Tibial artery (tissue), 4 donors: ENCODE measurements around the gene C11orf68.
A peak's percentile ranks its signal among the peaks of the same experiment; 100 is the strongest.

Experiments
- DNase-seq, 2 donors: peaks; one replicate each; pipeline ENCODE4 v3.0.0-alpha.2; 2019
- H3K27ac ChIP-seq, 2 donors: fragments of 200-600 bp; sonication (generic) in 1 of 2; 1 replicate in 1 of 2; 2 replicates in 1 of 2; pipeline ENCODE4 v1.5.1; 2018 to 2019; ENCODE audit warnings: mild to moderate bottlenecking in 1 of 2
- H3K27me3 ChIP-seq, 2 donors: fragments of 200-600 bp; sonication (generic) in 1 of 2; one replicate each; pipeline versions ENCODE4 v1.5.1 to v1.6.0; 2016 to 2019
- H3K36me3 ChIP-seq, 3 donors: fragments of 200-600 bp; sonication (generic) in 2 of 3; one replicate each; pipeline ENCODE4 v1.5.1; 2016 to 2019; ENCODE audit warnings: mild to moderate bottlenecking in 2 of 3
- H3K4me1 ChIP-seq, 4 donors: fragments of 200-600 bp; sonication (generic) in 2 of 4; 1 replicate in 3 of 4; 2 replicates in 1 of 4; pipeline ENCODE4 v1.5.1; 2016 to 2019
- H3K4me3 ChIP-seq, 2 donors: fragments of 200-600 bp; sonication (generic) in 1 of 2; 1 replicate in 1 of 2; 2 replicates in 1 of 2; pipeline ENCODE4 v1.5.1; 2018 to 2019; ENCODE audit warnings: mild to moderate bottlenecking in 2 of 2
- H3K9me3 ChIP-seq, 3 donors: fragments of 200-600 bp; sonication (generic) in 1 of 3; one replicate each; pipeline ENCODE4 v1.5.1; 2016 to 2019
- intact Hi-C: fragments of 100-400 bp; cut with DNase I; formaldehyde crosslinking; loops from one replicate; pipeline ENCODE4 v1.15.0; 2023; ENCODE audit warnings: low total_unique reads
- TF ChIP-seq, protein P1 (sequence below), 2 experiments: fragments of 200-600 bp in 1 of 2; fragments of 450-650 bp in 1 of 2; IDR thresholded peaks; one replicate each; pipeline ENCODE4 v1.5.1; 2017 to 2019; ENCODE audit warnings: antibody characterized with exemption in 2 of 2, mild to moderate bottlenecking in 1 of 2, moderate library complexity in 1 of 2

C11orf68 gene

DNA sequence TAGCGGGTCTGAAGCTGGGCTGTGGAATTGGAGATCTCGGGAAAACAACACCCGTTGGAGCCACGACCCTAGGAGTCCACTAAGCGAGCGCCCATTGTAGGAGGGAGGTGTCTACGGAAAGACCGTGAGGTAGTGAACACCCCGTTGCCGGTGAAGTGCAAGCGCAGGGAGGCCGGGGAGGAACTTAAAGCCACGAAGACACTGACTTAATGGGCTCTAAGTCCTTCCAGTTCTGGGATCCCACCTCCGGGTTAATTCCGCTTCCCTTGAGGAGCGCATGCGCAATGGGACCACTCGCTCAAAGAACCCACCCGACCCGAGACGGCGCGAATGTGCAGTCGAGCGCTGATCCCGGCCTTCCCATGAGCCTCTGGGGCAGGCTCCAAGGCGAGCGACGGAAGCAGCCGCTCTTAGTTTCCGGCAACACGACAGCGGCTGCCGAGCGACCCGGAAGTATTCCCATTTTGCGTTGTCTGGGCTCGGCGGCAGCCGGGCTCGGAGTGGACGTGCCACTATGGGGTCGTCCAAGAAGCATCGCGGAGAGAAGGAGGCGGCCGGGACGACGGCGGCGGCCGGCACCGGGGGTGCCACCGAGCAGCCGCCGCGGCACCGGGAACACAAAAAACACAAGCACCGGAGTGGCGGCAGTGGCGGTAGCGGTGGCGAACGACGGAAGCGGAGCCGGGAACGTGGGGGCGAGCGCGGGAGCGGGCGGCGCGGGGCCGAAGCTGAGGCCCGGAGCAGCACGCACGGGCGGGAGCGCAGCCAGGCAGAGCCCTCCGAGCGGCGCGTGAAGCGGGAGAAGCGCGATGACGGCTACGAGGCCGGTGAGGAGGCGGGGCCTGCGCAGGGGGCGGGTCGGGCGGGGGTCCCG, 42.6 kb upstream of the C11orf68 start, which contains the start of gene SART1:
SART1 (plus strand) TSS at position 468 of the 874 bp plus-strand sequence; CDS start at position 515, 47 bp downstream.
- H3K9me3 ChIP-seq = no peaks in the 10 kb centered on the region
- H3K4me3 ChIP-seq = peak within 1 kb of the TSS; percentile 97 to 98
- peak within 1 kb of the TSS; percentile 88 to 95 for H3K27ac ChIP-seq
- peaks cover 24 to 28% (median 28%) of the 10 kb centered on the region in 3 donors for H3K36me3 ChIP-seq
- peak; percentile 98 to 99 for DNase-seq
- H3K27me3 ChIP-seq = peaks cover 0 to 15% of the 10 kb centered on the region in 2 donors
- intact Hi-C loops = loop anchor here (5.0 kb wide), 2 partner anchors 39 to 41 kb away; partner anchors contain the start of genes BANF1 and EIF1AD
- TF ChIP-seq, protein P1, sequence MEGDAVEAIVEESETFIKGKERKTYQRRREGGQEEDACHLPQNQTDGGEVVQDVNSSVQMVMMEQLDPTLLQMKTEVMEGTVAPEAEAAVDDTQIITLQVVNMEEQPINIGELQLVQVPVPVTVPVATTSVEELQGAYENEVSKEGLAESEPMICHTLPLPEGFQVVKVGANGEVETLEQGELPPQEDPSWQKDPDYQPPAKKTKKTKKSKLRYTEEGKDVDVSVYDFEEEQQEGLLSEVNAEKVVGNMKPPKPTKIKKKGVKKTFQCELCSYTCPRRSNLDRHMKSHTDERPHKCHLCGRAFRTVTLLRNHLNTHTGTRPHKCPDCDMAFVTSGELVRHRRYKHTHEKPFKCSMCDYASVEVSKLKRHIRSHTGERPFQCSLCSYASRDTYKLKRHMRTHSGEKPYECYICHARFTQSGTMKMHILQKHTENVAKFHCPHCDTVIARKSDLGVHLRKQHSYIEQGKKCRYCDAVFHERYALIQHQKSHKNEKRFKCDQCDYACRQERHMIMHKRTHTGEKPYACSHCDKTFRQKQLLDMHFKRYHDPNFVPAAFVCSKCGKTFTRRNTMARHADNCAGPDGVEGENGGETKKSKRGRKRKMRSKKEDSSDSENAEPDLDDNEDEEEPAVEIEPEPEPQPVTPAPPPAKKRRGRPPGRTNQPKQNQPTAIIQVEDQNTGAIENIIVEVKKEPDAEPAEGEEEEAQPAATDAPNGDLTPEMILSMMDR (IDR thresholded peaks at IDR 0.05) = no peak
- peaks cover 6 to 33% (median 28%) of the 10 kb centered on the region in 4 donors for H3K4me1 ChIP-seq

DNA sequence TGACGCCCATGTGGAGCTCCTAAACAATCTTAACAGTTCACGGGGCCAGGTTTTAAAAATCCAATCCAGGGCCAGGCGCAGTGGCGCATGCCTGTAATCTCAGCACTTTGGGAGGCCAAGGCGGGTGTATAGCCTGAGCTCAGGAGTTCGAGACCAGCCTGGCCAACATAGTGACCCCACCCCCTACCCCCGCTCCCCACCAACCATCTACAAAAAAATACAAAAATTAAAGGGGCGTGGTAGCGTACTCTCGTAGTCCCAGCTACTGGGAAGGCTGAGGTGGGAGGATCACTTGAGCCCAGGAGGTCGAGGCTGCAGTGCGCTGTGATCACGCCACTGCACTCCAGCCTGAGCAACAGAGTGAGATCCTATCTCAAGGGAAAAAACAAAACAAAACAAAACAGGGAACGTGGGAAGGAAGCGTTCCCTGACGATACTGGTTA, 42.0 kb upstream of the C11orf68 start:
- TF ChIP-seq, protein P1 (IDR thresholded peaks at IDR 0.05) = no peak
- no peaks in the 10 kb centered on the region for H3K9me3 ChIP-seq
- peaks cover 18 to 22% (median 21%) of the 10 kb centered on the region in 3 donors for H3K36me3 ChIP-seq
- peaks cover 6 to 33% (median 28%) of the 10 kb centered on the region in 4 donors for H3K4me1 ChIP-seq
- H3K4me3 ChIP-seq = peak overlapping the region; percentile 97 to 98
- intact Hi-C loops = loop anchor here (5.0 kb wide), 2 partner anchors 39 to 41 kb away; partner anchors contain the start of genes BANF1 and EIF1AD
- no peak for DNase-seq
- H3K27me3 ChIP-seq = peaks cover 0 to 15% of the 10 kb centered on the region in 2 donors
- H3K27ac ChIP-seq = peak overlapping the region; percentile 88 to 95

DNA sequence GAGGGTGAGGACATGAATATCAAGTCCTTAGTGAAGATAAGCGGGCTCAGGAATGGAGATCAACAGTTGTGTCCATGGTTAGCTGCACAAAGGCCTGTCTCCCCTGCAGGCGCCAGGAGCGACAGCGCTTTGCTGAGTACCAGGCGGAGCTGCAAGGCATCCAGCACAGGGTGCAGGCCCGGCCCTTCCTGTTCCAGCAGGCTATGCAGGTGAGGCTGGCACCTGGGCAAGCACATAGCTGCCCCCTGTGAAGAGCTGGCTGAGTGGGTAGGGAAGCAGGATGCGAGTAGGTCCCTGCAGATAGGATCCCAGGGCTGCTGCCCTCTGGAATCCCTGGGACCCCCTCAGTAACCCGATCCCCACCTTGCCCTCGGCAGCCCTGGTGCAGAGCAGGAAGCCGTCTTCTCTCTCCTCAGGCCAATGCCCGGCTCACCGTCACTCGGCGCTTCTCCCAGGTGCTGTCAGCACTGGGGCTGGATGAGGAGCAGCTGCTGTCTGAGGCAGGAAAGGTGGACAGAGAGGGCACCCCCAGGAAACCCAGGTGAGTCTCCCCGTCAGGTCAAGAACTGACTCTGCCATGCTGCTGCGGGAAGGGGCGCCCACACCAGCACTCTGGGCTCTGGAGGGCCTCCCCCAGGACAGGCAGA, 40.0 kb upstream of the C11orf68 start:
- intact Hi-C loops = no loop called here
- H3K9me3 ChIP-seq = no peaks in the 10 kb centered on the region
- peaks cover 0 to 30% of the 10 kb centered on the region in 2 donors for H3K27me3 ChIP-seq
- TF ChIP-seq, protein P1 (IDR thresholded peaks at IDR 0.05) = no peak
- H3K36me3 ChIP-seq = peaks cover 0 to 2% (median 2%) of the 10 kb centered on the region in 3 donors
- peaks cover 6 to 25% (median 24%) of the 10 kb centered on the region in 4 donors for H3K4me1 ChIP-seq
- DNase-seq = no peak
- H3K27ac ChIP-seq = no peak overlapping the region
- no peak overlapping the region for H3K4me3 ChIP-seq

DNA sequence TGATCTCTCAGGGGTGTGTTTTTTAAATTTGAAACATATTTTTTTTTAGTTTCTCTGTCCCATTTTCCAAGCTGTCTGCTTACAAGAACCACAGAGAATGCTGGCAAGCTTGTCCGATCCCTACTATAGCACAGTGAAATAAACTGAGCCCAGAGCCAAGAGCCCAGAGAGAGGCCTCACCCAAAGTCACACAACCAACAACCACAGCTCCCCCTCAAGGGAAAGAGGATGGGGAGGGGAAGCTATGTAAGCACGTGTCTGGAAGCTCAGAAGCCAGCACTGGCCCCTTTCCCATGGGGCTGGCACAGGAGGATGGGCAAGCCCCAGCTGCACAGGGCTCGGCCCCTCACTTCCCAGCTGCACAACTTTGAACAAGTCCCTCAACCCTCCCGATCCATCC, 39.4 kb upstream of the C11orf68 start:
- Histone ChIP-seq H3K4me3 (no peak overlapping the region), H3K27me3 (peaks cover 0 to 33% of the 10 kb centered on the region in 2 donors), H3K4me1 (peaks cover 6 to 19% (median 18%) of the 10 kb centered on the region in 4 donors), H3K36me3 (no peaks in the 10 kb centered on the region), H3K27ac (no peak overlapping the region), H3K9me3 (no peaks in the 10 kb centered on the region)
- TF ChIP-seq, protein P1 (IDR thresholded peaks at IDR 0.05) = no peak
- intact Hi-C loops = no loop called here
- no peak for DNase-seq

DNA sequence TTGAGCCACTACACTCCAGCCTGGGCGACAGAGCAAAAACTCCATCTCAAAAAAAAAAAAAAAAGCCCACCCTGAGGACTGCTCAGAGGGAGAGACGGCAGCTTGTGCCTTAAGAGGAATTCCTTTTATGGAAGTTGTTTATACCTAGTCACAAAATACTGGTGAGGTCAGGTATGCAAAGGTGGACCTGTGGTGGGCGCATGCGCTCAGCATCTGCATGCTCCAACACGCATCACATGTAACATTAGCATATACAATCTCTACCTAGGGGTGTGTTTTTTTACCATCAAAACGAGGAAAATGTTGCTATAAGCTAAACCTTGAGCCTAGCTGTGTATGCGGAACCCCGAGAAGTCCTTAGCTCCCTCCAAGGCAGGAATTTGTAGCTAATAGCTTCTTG, 35.9 kb upstream of the C11orf68 start:
- H3K27ac ChIP-seq = no peak overlapping the region
- TF ChIP-seq, protein P1 (IDR thresholded peaks at IDR 0.05) = no peak
- no peaks in the 10 kb centered on the region for H3K9me3 ChIP-seq
- no peak for DNase-seq
- no peaks in the 10 kb centered on the region for H3K36me3 ChIP-seq
- no peaks in the 10 kb centered on the region for H3K4me1 ChIP-seq
- no peak overlapping the region for H3K4me3 ChIP-seq
- intact Hi-C loops = no loop called here
- peaks cover 0 to 36% of the 10 kb centered on the region in 2 donors for H3K27me3 ChIP-seq
